IMR-90 (cell line): ENCODE measurements around the gene SLC15A2. TPM values are rescaled to one million over a fixed set of nuclear protein-coding genes. Genes with fewer than 3 reads are reported as not detected.

Source experiments
- ATAC-seq: fragments of 200-7000 bp; cut with Tn5 transposase; 2 replicates; pipeline ENCODE4 v1.9.1; 2020; ENCODE audit warnings: low read depth, mild to moderate bottlenecking, moderate library complexity
- BruUV-seq: library from RNA; stranded (reverse); fragments of 400-500 nt; replicated peaks from 2 replicates; lab custom pipeline; 2021; lab: Mats Ljungman, UMichigan
- CTCF ChIA-PET: fragments of 300-600 bp; formaldehyde crosslinking; extraction: SDS; loops from one replicate; lab custom pipeline; 2021; ENCODE audit warnings: antibody characterized with exemption; lab: Yijun Ruan, JAX
- POLR2A ChIA-PET: fragments of 300-600 bp; sonication (Branson Sonifier 250); formaldehyde crosslinking; loops from one replicate; lab custom pipeline; 2022; ENCODE audit warnings: antibody characterized with exemption; ENCODE audit not compliant: unreplicated experiment; lab: Charles Lee
- DNase-seq: peaks from one replicate; pipeline ENCODE4 v3.0.0; 2013
- H2AFZ ChIP-seq: replicated peaks from 2 replicates; pipeline ENCODE3; 2013; ENCODE audit warnings: low read length, mild to moderate bottlenecking; ENCODE audit not compliant: poor library complexity
- H2AK5ac ChIP-seq: 2 replicates; pipeline ENCODE4 v1.6.1; 2013; ENCODE audit warnings: low read depth, low read length, inconsistent platforms
- H2AK9ac ChIP-seq: replicated peaks from 2 replicates; pipeline ENCODE3; 2013; ENCODE audit warnings: mild to moderate bottlenecking, low read depth, low read length, moderate library complexity; ENCODE audit not compliant: poor library complexity
- H2BK120ac ChIP-seq: 2 replicates; pipeline ENCODE4 v1.6.1; 2013; ENCODE audit warnings: low read depth, low read length, inconsistent platforms
- H2BK15ac ChIP-seq: 3 replicates; pipeline ENCODE4 v1.6.1; 2013; ENCODE audit warnings: low read depth, low read length, inconsistent platforms
- H2BK20ac ChIP-seq: 2 replicates; pipeline ENCODE4 v1.6.1; 2013; ENCODE audit warnings: low read depth, mild to moderate bottlenecking, inconsistent platforms, low read length, moderate library complexity
- H2BK5ac ChIP-seq: 2 replicates; pipeline ENCODE4 v1.6.1; 2013; ENCODE audit warnings: mild to moderate bottlenecking, low read depth, low read length, inconsistent platforms; ENCODE audit not compliant: poor library complexity, severe bottlenecking
- H3K14ac ChIP-seq: replicated peaks from 2 replicates; pipeline ENCODE4 v1.6.1; 2013; ENCODE audit warnings: low read depth, low read length, inconsistent platforms
- H3K18ac ChIP-seq: 2 replicates; pipeline ENCODE4 v1.6.1; 2013; ENCODE audit warnings: low read depth, low read length, control low read depth
- H3K23ac ChIP-seq: 2 replicates; pipeline ENCODE4 v1.6.1; 2013; ENCODE audit warnings: low read depth, low read length, inconsistent platforms
- H3K27ac ChIP-seq: 2 replicates; pipeline ENCODE4 v1.5.1; 2013; ENCODE audit warnings: mild to moderate bottlenecking, control low read depth, low read length; ENCODE audit not compliant: insufficient read depth
- H3K27me3 ChIP-seq: 2 replicates; pipeline ENCODE4 v1.6.1; 2013; ENCODE audit warnings: low read length; ENCODE audit not compliant: control insufficient read depth, insufficient read depth
- H3K36me3 ChIP-seq: 2 replicates; pipeline ENCODE4 v1.6.1; 2013; ENCODE audit warnings: low read length, mixed read lengths; ENCODE audit not compliant: control insufficient read depth, insufficient read depth
- H3K4ac ChIP-seq: 2 replicates; pipeline ENCODE4 v1.6.1; 2013; ENCODE audit warnings: low read depth, low read length, inconsistent platforms
- H3K4me1 ChIP-seq: 2 replicates; pipeline ENCODE4 v1.6.1; 2013; ENCODE audit warnings: low read length, mixed read lengths; ENCODE audit not compliant: control insufficient read depth, insufficient read depth
- H3K4me2 ChIP-seq: 2 replicates; pipeline ENCODE4 v1.6.1; 2013; ENCODE audit warnings: low read depth, mild to moderate bottlenecking, control low read depth, low read length, moderate library complexity
- H3K4me3 ChIP-seq: 2 replicates; pipeline ENCODE4 v1.5.1; 2013; ENCODE audit warnings: low read depth, mild to moderate bottlenecking, control low read depth, low read length, moderate library complexity; ENCODE audit not compliant: insufficient read depth
- H3K56ac ChIP-seq: 2 replicates; pipeline ENCODE4 v1.6.1; 2013; ENCODE audit warnings: low read length, inconsistent platforms; ENCODE audit not compliant: insufficient read depth; ENCODE audit errors: extremely low read depth
- H3K79me1 ChIP-seq, 2 experiments: 2 replicates each; pipeline ENCODE4 v1.6.1; 2013; ENCODE audit warnings: low read length in 2 of 2, inconsistent platforms in 1 of 2, low read depth in 1 of 2
- H3K9ac ChIP-seq: 2 replicates; pipeline ENCODE4 v1.6.1; 2013; ENCODE audit warnings: low read depth, low read length, control low read depth
- H3K9me1 ChIP-seq: 2 replicates; pipeline ENCODE4 v1.6.1; 2013; ENCODE audit warnings: low read length, inconsistent platforms; ENCODE audit not compliant: insufficient read depth
- H3K9me3 ChIP-seq: 2 replicates; pipeline ENCODE4 v1.6.1; 2013; ENCODE audit warnings: low read length; ENCODE audit not compliant: control insufficient read depth, insufficient read depth
- H4K20me1 ChIP-seq: 2 replicates; pipeline ENCODE4 v1.6.1; 2013; ENCODE audit warnings: low read length, inconsistent platforms; ENCODE audit not compliant: insufficient read depth
- H4K5ac ChIP-seq: 2 replicates; pipeline ENCODE4 v1.6.1; 2013; ENCODE audit warnings: mild to moderate bottlenecking, low read depth, low read length, control low read depth
- H4K8ac ChIP-seq, 2 experiments: 2 replicates each; pipeline ENCODE4 v1.6.1; 2013; ENCODE audit warnings: low read depth in 2 of 2, low read length in 2 of 2, control low read depth in 1 of 2, inconsistent platforms in 1 of 2
- H4K91ac ChIP-seq: 2 replicates; pipeline ENCODE4 v1.6.1; 2013; ENCODE audit warnings: low read depth, low read length, inconsistent platforms; ENCODE audit not compliant: insufficient read depth
- CEBPB ChIP-seq: IDR thresholded peaks from 2 replicates; pipeline ENCODE4 v1.6.1; 2012; ENCODE audit warnings: low read depth, low read length, improper control_type of control experiment
- RCOR1 ChIP-seq: IDR thresholded peaks from 2 replicates; pipeline ENCODE4 v1.6.1; 2012; ENCODE audit warnings: mild to moderate bottlenecking, low read length, improper control_type of control experiment; ENCODE audit not compliant: insufficient replicate concordance
- USF2 ChIP-seq: fragments of 150-350 bp; IDR thresholded peaks from 2 replicates; pipeline ENCODE4 v1.6.1; 2017; ENCODE audit warnings: mild to moderate bottlenecking, antibody characterized with exemption, low read length, low read depth
- dilution Hi-C: fragments of 300-500 bp; cut with HindIII; formaldehyde crosslinking; loops from one replicate; pipeline ENCODE4 v1.14.3; 2018; ENCODE audit warnings: low sequenced_read_pairs; ENCODE audit not compliant: unreplicated experiment
- in situ Hi-C: fragments of 300-500 bp; cut with MboI; formaldehyde crosslinking; loops from 3 replicates; pipeline ENCODE4 v1.14.3; 2019; ENCODE audit warnings: low sequenced_read_pairs, inconsistent platforms, mixed read lengths
- intact Hi-C: fragments of 100-400 bp; cut with micrococcal nuclease; formaldehyde crosslinking; loops from 2 replicates; pipeline ENCODE4 v1.10.0; 2022
- polyA plus RNA-seq, 3 experiments: library from polyadenylated mRNA; depleted of rRNA; stranded (reverse); fragments of >200 nt; gene quantifications; 2 replicates each; pipeline ENCODE4 v1.2.3, GENCODE V29; 2012; ENCODE audit warnings: low replicate concordance in 1 of 3
- total RNA-seq: library from RNA; depleted of rRNA; stranded (reverse); fragments of >200 nt; gene quantifications from 2 replicates; pipeline ENCODE4 v1.2.3, GENCODE V29; 2012

The SLC15A2 gene
- total and polyA plus RNA-seq, 2 of the 4 experiments (the other 2 are of a cell fraction), result 0.18 to 0.31 TPM

DNA sequence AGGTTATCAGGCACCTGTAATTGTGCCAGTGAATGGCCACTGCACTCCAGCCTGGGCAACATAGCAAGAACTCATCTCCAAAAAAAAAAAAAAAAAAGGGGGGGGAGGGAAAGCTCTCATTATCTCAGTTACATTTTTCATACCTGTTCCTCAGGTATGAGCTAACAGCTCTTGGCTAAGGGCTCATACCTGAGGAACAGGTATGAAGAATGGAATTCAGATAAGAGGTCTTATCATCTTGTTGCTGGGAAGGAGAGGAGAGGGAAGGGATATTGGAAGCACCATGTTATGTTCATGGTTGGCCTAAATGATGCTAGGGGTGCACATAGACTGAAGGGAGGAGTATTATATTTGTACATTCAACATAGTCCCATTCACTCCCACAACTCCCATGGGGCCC lies 2.6 kb downstream of the SLC15A2 start:
- TF ChIP-seq RCOR1 (no peak), CEBPB (no peak), USF2 (no peak)
- H3K27ac ChIP-seq, result no peak overlapping the region
- H4K5ac ChIP-seq, result no peak overlapping the region
- no peak overlapping the region for H3K9ac ChIP-seq
- H3K23ac ChIP-seq, result no peak overlapping the region
- H3K18ac ChIP-seq, result no peak overlapping the region
- no peak overlapping the region for H2BK20ac ChIP-seq
- no peak overlapping the region for H3K4me3 ChIP-seq
- H4K91ac ChIP-seq, result no peak overlapping the region
- no peak overlapping the region for H3K56ac ChIP-seq
- H3K4me1 ChIP-seq, result no peaks in the 10 kb centered on the region
- no peak for ATAC-seq
- no peaks in the 10 kb centered on the region for H3K36me3 ChIP-seq
- intact Hi-C loops, result no loop called here
- no peaks in the 10 kb centered on the region for H3K9me3 ChIP-seq
- DNase-seq, result no peak
- H2AFZ ChIP-seq, result no peak overlapping the region
- no peaks in the 10 kb centered on the region for H3K27me3 ChIP-seq
- CTCF ChIA-PET, result interaction anchor here (0.6 kb wide), 1 partner anchor 104 kb away, joined by 7 read pairs; no protein-coding TSS in a partner anchor
- no peaks in the 10 kb centered on the region for H3K79me1 ChIP-seq
- H3K4me2 ChIP-seq, result no peak overlapping the region
- POLR2A ChIA-PET, result no interaction called here
- H2BK120ac ChIP-seq, result no peak overlapping the region
- no peak overlapping the region for H3K14ac ChIP-seq
- no TSS peak for BruUV-seq
- H3K9me1 ChIP-seq, result no peaks in the 10 kb centered on the region
- no peak overlapping the region for H3K4ac ChIP-seq
- no peak overlapping the region for H2BK15ac ChIP-seq
- no peak overlapping the region for H2AK5ac ChIP-seq
- in situ Hi-C loops, result no loop called here
- no peak overlapping the region for H4K8ac ChIP-seq
- dilution Hi-C loops, result no loop called here
- no peak overlapping the region for H2BK5ac ChIP-seq
- H4K20me1 ChIP-seq, result no peaks in the 10 kb centered on the region
- H2AK9ac ChIP-seq, result no peak overlapping the region
